Measurements from ENCODE around the gene NEURL1.

Gene NEURL1

DNA sequence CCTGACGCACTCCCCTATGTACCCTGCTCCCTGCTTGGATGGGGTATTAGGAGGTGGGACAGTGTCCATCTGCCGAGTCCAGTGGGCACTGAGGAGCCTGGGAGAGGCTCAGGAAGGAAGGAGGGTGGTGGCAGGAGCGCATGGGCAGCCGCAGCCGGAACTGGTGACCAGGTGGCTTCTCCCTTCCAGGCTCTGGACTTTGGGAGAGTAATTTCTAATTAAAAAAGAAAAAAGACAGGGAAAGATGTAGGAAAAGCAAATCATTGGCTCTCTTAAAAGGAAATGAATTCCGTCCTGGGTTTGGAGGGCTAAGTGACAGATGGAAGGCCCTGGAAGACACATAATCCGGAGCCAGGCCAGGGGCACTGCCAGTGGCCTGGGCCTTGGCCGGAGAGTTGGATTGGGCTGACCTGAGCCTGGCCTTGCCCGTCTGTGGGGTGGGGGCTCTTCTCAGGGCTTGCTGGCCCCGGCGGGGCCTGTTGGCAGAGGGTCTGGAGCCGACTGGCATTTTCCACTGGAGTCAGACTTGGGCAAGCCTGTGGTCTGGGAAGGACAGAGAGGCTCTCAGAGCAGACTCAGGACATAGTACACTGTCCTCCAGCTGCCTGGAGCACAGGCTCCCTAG is 63.0 kb downstream of the NEURL1 start:
- Histone ChIP-seq H3K4me1 (ENCODE audit: control insufficient read depth, insufficient read depth, low read length, poor library complexity, severe bottlenecking) (no peaks in the 10 kb centered on the region), H3K9me3 (ENCODE audit: control insufficient read depth, low read length) (no peaks in the 10 kb centered on the region), H3K36me3 (ENCODE audit: control insufficient read depth, insufficient read depth, low read length) (no peaks in the 10 kb centered on the region), H3K4me3 (ENCODE audit: extremely low read depth, insufficient read depth, low read length, poor library complexity, severe bottlenecking) (no peak overlapping the region), H3K27ac (ENCODE audit: low read depth, low read length, severe bottlenecking) (no peak overlapping the region)
- 92 to 97% methylated on average over 8 to 11 of the region's 12 CpGs for WGBS, 2 experiments (ENCODE audit: insufficient coverage in 2 of 2)

DNA sequence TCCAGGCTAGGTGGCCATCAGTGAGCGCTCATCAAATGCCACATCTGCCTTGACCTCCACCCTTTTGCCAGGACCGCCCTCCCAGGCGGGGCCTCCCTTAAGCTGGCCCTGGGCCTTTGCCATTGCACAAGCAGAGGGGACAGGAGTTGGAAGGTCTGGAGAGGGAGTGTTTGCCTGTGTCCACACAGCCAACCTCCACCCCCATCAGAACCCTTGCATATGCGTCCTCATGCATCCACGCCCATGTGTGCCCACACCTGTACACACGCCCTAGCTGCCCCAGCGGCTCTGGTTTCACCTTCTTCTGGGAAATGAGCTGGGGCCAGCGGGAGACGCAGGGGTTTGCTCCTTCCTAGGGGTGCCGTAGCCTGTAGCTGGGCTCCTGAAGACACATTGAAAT is 64.0 kb downstream of the NEURL1 start:
- H3K4me1 ChIP-seq (ENCODE audit: control insufficient read depth, insufficient read depth, low read length, poor library complexity, severe bottlenecking), result no peaks in the 10 kb centered on the region
- H3K4me3 ChIP-seq (ENCODE audit: extremely low read depth, insufficient read depth, low read length, poor library complexity, severe bottlenecking), result no peak overlapping the region
- no peaks in the 10 kb centered on the region for H3K36me3 ChIP-seq (ENCODE audit: control insufficient read depth, insufficient read depth, low read length)
- 94 to 95% methylated on average over 6 of the region's 10 CpGs for WGBS, 2 experiments (ENCODE audit: insufficient coverage in 2 of 2)
- H3K9me3 ChIP-seq (ENCODE audit: control insufficient read depth, low read length), result no peaks in the 10 kb centered on the region
- H3K27ac ChIP-seq (ENCODE audit: low read depth, low read length, severe bottlenecking), result no peak overlapping the region

DNA sequence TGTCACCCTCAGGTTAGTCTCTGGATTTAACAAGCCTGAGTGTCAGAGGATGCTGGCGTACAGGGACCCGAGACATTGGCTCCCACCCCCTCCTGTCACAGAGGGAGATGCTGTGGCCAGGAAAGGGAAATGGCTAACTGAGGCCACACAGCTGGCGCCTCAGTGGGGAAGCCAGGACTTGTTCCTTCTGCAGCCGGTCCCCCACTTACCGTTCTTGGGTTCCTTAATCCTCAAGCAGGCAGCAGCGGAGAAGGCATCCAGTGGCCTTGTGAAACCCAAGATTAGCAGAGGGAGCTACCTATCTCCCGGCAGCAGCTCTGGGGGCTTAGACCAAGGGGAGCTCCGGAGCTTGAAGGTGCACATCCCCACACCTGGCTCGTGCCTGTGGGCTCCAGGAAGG is 65.4 kb downstream of the NEURL1 start:
- no peaks in the 10 kb centered on the region for H3K36me3 ChIP-seq (ENCODE audit: control insufficient read depth, insufficient read depth, low read length)
- no peak overlapping the region for H3K27ac ChIP-seq (ENCODE audit: low read depth, low read length, severe bottlenecking)
- H3K9me3 ChIP-seq (ENCODE audit: control insufficient read depth, low read length), result no peaks in the 10 kb centered on the region
- H3K4me3 ChIP-seq (ENCODE audit: extremely low read depth, insufficient read depth, low read length, poor library complexity, severe bottlenecking), result no peak overlapping the region
- H3K4me1 ChIP-seq (ENCODE audit: control insufficient read depth, insufficient read depth, low read length, poor library complexity, severe bottlenecking), result no peaks in the 10 kb centered on the region
- WGBS, 2 experiments (ENCODE audit: insufficient coverage in 2 of 2), result 84 to 89% methylated on average over 7 to 9 of the region's 9 CpGs

DNA sequence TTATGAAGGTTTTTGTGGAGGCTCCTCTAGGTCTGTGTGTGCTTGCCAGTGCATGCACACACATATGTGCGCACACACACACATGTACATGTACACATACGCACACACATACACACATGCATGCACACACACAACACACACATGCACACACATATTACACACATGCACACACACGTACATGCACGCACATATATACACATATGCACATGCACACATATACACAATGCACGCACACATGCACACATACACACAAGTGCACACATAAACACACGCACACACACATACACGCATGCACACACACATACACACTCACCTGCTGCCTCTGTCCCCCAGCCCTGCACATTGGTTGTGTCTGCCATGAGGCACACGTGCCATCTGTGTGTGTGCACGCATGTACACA is 66.3 kb downstream of the NEURL1 start:
- Histone ChIP-seq H3K4me1 (ENCODE audit: control insufficient read depth, insufficient read depth, low read length, poor library complexity, severe bottlenecking) (no peaks in the 10 kb centered on the region), H3K4me3 (ENCODE audit: extremely low read depth, insufficient read depth, low read length, poor library complexity, severe bottlenecking) (no peak overlapping the region), H3K27ac (ENCODE audit: low read depth, low read length, severe bottlenecking) (no peak overlapping the region), H3K9me3 (ENCODE audit: control insufficient read depth, low read length) (no peaks in the 10 kb centered on the region), H3K36me3 (ENCODE audit: control insufficient read depth, insufficient read depth, low read length) (no peaks in the 10 kb centered on the region)
- 83 to 88% methylated on average over 7 of the region's 9 CpGs for WGBS, 2 experiments (ENCODE audit: insufficient coverage in 2 of 2)

DNA sequence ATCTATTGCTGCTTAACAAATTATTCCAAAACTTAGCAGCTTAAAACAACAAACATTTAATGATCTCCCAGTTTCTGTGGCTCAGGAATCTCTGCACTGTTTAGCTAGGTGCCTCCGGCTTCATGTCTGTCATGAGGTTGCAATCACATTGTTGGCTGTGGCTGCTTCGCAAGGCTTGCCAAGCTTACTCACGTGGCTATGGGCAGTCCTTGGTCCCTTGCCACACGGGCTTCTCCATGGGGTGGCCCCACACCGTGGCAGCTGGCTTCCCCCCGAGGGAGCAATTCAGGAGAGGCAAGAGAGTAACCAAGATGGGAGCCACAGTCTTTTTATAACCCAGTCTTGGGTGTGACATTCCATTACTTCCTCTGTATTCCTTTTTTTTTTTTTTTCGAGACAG is 67.4 kb downstream of the NEURL1 start:
- Histone ChIP-seq H3K36me3 (ENCODE audit: control insufficient read depth, insufficient read depth, low read length) (no peaks in the 10 kb centered on the region), H3K4me1 (ENCODE audit: control insufficient read depth, insufficient read depth, low read length, poor library complexity, severe bottlenecking) (no peaks in the 10 kb centered on the region), H3K4me3 (ENCODE audit: extremely low read depth, insufficient read depth, low read length, poor library complexity, severe bottlenecking) (no peak overlapping the region), H3K9me3 (ENCODE audit: control insufficient read depth, low read length) (no peaks in the 10 kb centered on the region), H3K27ac (ENCODE audit: low read depth, low read length, severe bottlenecking) (no peak overlapping the region)
- WGBS, 2 experiments (ENCODE audit: insufficient coverage in 2 of 2), result 90 to 93% methylated on average over 6 of the region's 7 CpGs

DNA sequence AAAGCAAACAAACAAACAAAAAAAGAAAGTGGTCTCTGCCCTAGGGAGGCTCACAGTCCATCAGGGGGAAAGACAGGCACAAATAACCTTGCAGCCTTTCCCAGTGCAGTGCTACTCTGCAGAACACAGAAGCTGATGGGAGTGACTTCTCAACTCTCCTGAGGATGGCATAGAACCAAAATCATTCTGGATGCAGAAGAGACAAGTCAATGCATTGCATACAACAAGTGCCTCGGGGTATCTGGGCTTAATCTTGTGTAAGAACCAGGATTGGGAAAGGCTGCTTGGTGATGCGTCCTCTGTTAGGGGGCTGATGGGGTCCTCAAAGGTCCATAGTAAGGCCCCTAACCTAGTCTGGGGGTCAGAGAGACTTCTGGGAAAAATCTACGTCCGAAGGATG is 68.9 kb downstream of the NEURL1 start:
- Histone ChIP-seq H3K4me3 (ENCODE audit: extremely low read depth, insufficient read depth, low read length, poor library complexity, severe bottlenecking) (no peak overlapping the region), H3K27ac (ENCODE audit: low read depth, low read length, severe bottlenecking) (no peak overlapping the region), H3K9me3 (ENCODE audit: control insufficient read depth, low read length) (no peaks in the 10 kb centered on the region), H3K4me1 (ENCODE audit: control insufficient read depth, insufficient read depth, low read length, poor library complexity, severe bottlenecking) (no peaks in the 10 kb centered on the region), H3K36me3 (ENCODE audit: control insufficient read depth, insufficient read depth, low read length) (no peaks in the 10 kb centered on the region)
- WGBS, 2 experiments (ENCODE audit: insufficient coverage in 2 of 2), result 94 to 100% methylated on average over 4 of the region's 4 CpGs

DNA sequence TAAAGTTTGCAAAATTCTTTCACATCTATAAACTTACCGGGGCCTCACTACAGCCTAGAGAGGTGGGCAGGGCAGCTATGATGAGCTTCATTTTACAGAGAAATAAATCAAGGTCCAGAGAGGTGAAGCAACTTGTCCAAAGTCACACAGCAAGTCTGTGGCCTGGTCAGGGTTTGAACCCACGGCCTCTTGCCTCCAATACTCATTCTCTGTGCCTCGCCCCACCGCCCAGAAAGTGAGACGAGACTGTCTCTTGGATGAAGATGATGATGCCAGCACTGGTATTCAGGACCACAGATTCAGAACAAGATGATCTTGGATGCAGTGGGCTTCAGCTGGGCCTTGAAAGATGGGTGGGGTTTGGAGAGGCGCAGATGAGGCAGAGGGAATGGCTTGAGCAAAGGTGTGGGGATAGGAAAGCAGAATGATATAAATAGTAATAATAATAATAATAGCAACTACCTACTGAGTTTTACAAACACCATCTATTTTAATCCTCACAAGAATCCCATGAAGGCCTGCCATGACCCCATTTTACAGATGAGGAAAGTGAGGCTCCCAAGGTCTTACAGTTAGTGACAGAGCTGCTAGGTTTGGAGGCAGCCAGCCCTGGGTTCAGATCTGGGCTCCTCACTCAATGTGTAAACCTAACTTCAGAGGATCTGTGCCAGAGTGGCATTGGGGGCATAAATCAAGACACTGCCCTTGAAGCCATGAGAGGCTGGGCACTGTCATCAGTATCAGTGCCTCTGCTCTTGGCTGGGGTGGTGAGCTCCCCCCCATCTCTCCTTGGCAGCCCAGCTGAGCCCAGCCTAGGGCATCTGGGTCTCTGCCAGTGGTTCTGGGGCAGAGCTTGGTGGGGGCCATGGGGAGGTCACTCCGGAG is 70.0 kb downstream of the NEURL1 start:
- no peak overlapping the region for H3K4me3 ChIP-seq (ENCODE audit: extremely low read depth, insufficient read depth, low read length, poor library complexity, severe bottlenecking)
- 90 to 95% methylated on average over 4 to 6 of the region's 7 CpGs for WGBS, 2 experiments (ENCODE audit: insufficient coverage in 2 of 2)
- H3K27ac ChIP-seq (ENCODE audit: low read depth, low read length, severe bottlenecking), result no peak overlapping the region
- H3K36me3 ChIP-seq (ENCODE audit: control insufficient read depth, insufficient read depth, low read length), result no peaks in the 10 kb centered on the region
- H3K4me1 ChIP-seq (ENCODE audit: control insufficient read depth, insufficient read depth, low read length, poor library complexity, severe bottlenecking), result no peaks in the 10 kb centered on the region
- H3K9me3 ChIP-seq (ENCODE audit: control insufficient read depth, low read length), result no peaks in the 10 kb centered on the region

DNA sequence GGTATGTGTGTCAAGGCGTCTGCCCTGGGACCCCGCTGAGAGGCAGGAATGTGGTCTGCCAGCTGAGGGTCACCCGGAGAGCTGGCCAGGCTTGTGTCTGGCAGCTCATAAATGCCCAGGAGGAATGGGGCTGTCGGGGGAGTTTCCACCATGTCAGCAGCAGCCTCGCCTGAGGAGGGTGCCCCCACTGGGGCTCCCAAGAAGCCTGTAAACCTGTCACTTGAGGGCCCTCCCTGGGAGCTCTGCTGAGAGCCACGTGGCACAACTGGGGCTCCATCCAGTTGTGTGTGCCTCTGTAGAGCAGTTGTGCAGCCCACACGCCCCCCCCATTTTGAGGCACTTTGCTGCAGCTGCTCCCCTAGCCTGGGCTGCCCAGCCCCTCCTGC is 70.6 kb downstream of the NEURL1 start:
- WGBS, 2 experiments (ENCODE audit: insufficient coverage in 2 of 2), result 61 to 70% methylated on average over 6 to 7 of the region's 7 CpGs

DNA sequence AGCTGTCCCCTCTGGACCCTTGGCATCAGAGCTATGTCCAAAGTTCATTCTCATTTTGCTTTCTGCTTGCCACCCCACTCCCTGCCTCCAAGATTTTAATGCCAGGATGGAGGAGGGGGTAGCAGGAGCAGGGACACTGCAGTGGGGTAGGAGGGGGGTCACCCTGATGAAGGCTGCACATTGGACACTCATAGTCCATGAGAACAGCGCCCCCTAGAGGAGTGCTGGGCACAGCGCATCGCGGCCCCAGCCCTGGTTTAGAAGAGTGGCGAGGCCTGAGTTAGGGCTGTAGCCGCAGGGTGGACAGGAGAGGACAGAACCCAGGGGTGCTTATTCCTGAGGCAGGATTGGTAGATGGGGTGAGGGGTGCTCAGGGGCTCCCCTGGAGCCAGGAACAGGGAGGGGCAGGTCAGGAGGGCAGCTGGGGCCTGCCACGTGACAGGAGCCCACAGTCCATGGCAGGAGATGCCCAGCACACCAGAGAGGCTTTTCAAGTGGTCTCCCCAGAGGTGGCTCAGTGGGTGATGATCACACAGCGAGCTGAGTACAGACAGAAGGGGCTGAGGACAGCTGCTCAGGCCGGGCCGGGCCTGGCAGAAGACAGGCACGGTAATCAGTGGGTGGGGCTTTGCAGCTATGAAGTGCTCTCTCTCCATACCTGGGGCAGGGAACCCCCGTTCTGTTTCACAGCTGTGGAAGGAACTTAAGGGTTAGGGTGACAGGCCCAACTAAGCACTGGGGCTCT is 71.4 kb downstream of the NEURL1 start:
- Histone ChIP-seq H3K27ac (ENCODE audit: low read depth, low read length, severe bottlenecking) (no peak overlapping the region), H3K9me3 (ENCODE audit: control insufficient read depth, low read length) (no peaks in the 10 kb centered on the region), H3K4me3 (ENCODE audit: extremely low read depth, insufficient read depth, low read length, poor library complexity, severe bottlenecking) (no peak overlapping the region), H3K4me1 (ENCODE audit: control insufficient read depth, insufficient read depth, low read length, poor library complexity, severe bottlenecking) (no peaks in the 10 kb centered on the region), H3K36me3 (ENCODE audit: control insufficient read depth, insufficient read depth, low read length) (no peaks in the 10 kb centered on the region)
- 40 to 54% methylated on average over 8 to 11 of the region's 12 CpGs for WGBS, 2 experiments (ENCODE audit: insufficient coverage in 2 of 2)

More for the DNA sequence above, 70.6 kb downstream of the NEURL1 start:
- no peaks in the 10 kb centered on the region for H3K9me3 ChIP-seq (ENCODE audit: control insufficient read depth, low read length)
- H3K36me3 ChIP-seq (ENCODE audit: control insufficient read depth, insufficient read depth, low read length), result no peaks in the 10 kb centered on the region
- no peak overlapping the region for H3K27ac ChIP-seq (ENCODE audit: low read depth, low read length, severe bottlenecking)
- no peak overlapping the region for H3K4me3 ChIP-seq (ENCODE audit: extremely low read depth, insufficient read depth, low read length, poor library complexity, severe bottlenecking)
- H3K4me1 ChIP-seq (ENCODE audit: control insufficient read depth, insufficient read depth, low read length, poor library complexity, severe bottlenecking), result no peaks in the 10 kb centered on the region

DNA sequence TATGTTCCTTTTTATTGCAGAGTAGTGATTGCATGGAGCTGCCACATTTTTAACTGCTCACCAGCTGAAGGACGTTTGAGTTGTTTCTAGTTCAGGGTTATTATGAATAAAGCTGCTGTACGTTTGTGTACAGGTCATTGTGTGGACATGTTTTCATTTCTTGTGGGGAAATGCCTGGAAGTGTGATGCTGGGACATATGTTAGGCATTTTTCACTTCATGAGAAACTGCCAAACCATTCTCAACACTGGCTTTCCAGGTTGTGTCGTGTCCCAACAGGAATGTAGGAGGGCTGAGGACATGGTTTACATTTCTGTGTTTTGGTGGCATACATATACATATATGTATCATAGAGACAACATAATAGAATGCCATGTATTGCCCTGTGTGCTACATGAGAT is 73.0 kb downstream of the NEURL1 start:
- no peaks in the 10 kb centered on the region for H3K9me3 ChIP-seq (ENCODE audit: control insufficient read depth, low read length)
- H3K4me3 ChIP-seq (ENCODE audit: extremely low read depth, insufficient read depth, low read length, poor library complexity, severe bottlenecking), result no peak overlapping the region
- H3K36me3 ChIP-seq (ENCODE audit: control insufficient read depth, insufficient read depth, low read length), result no peaks in the 10 kb centered on the region
- no peaks in the 10 kb centered on the region for H3K4me1 ChIP-seq (ENCODE audit: control insufficient read depth, insufficient read depth, low read length, poor library complexity, severe bottlenecking)
- H3K27ac ChIP-seq (ENCODE audit: low read depth, low read length, severe bottlenecking), result no peak overlapping the region
- WGBS, 2 experiments (ENCODE audit: insufficient coverage in 2 of 2), result 67% methylated on average over 2 of the region's 3 CpGs; no CpG with 5 or more reads in 1 of the 2 experiments
